ENCODE measurements around the gene SYT7. TPM values are rescaled to one million over a fixed set of nuclear protein-coding genes. Genes with fewer than 3 reads are reported as not detected.

SYT7 gene
- polyA plus RNA-seq (2013), result 42.4 and 42.7 TPM in 2 replicates

GRCh38 chr11:61581030-61581928, at the start of gene SYT7:
TSS of gene SYT7 (minus strand) at chr11:61581076. CDS start at chr11:61580820, 256 bp downstream.
- H3K79me2 ChIP-seq (ENCODE audit: control insufficient read depth, insufficient read depth, low read length, poor library complexity), result peaks cover 11% of the 10 kb centered on the region
- peak within 1 kb of the TSS; percentile 79 for H3K9ac ChIP-seq (ENCODE audit: low read length)
- peak within 1 kb of the TSS; percentile 74 for H3K4me3 ChIP-seq (ENCODE audit: low read depth, low read length)
- H3K18ac ChIP-seq (ENCODE audit: low read length), result peak within 1 kb of the TSS; percentile 82
- H4K12ac ChIP-seq (ENCODE audit: low read depth, low read length), result peak within 1 kb of the TSS; percentile 50
- H3K4me1 ChIP-seq (ENCODE audit: control insufficient read depth in 1 of 2, insufficient read depth in 2 of 2, low read length in 2 of 2), result peaks cover 41 to 54% of the 10 kb centered on the region in 2 experiments
- peak within 1 kb of the TSS; percentile 73 for H3K27ac ChIP-seq (ENCODE audit: low read depth, low read length)
- peaks cover 0 to 2% of the 10 kb centered on the region in 2 experiments for H3K36me3 ChIP-seq (ENCODE audit: control insufficient read depth in 1 of 2, insufficient read depth in 2 of 2, low read length in 2 of 2)
- H2AK5ac ChIP-seq (ENCODE audit: low read length), result peak within 1 kb of the TSS; percentile 95
- peak within 1 kb of the TSS; percentile 93 for H4K91ac ChIP-seq (ENCODE audit: low read depth, low read length)
- H2BK12ac ChIP-seq (ENCODE audit: low read length), result peak within 1 kb of the TSS; percentile 93
- no peak within 1 kb of the TSS for H3K23ac ChIP-seq (ENCODE audit: low read length)
- peaks cover 28% of the 10 kb centered on the region for H3K79me1 ChIP-seq (ENCODE audit: low read length)
- peak within 1 kb of the TSS; percentile 78 for H3K14ac ChIP-seq (ENCODE audit: low read length)
- no peaks in the 10 kb centered on the region for H3K27me3 ChIP-seq (ENCODE audit: insufficient read depth, low read length)
- H4K8ac ChIP-seq (ENCODE audit: low read depth, low read length), result peak within 1 kb of the TSS; percentile 73
- peak within 1 kb of the TSS; percentile 80 for H3K4me2 ChIP-seq (ENCODE audit: low read length)
- peak within 1 kb of the TSS; percentile 91 for H3K4ac ChIP-seq (ENCODE audit: low read depth, low read length)
- H2BK5ac ChIP-seq (ENCODE audit: low read depth, low read length, poor library complexity), result peak within 1 kb of the TSS; percentile 92
- no CpG with 5 or more reads among the region's 96 CpGs for WGBS (ENCODE audit: extremely low coverage, insufficient coverage, insufficient read length)
- peak within 1 kb of the TSS; percentile 77 for H2AFZ ChIP-seq (ENCODE audit: insufficient read depth, low read length, poor library complexity)
- DNase-seq, result peak; percentile 97 to 100
- H3K9me3 ChIP-seq (ENCODE audit: insufficient read depth, low read depth, low read length), result no peaks in the 10 kb centered on the region
- H2BK120ac ChIP-seq (ENCODE audit: insufficient read depth, low read length, poor library complexity), result peak within 1 kb of the TSS; percentile 98

GRCh38 chr11:61630089-61630488, 49.2 kb upstream of the SYT7 start:
- no peak for DNase-seq
- H2BK12ac ChIP-seq (ENCODE audit: low read length), result no peak overlapping the region
- no peak overlapping the region for H3K27ac ChIP-seq (ENCODE audit: low read depth, low read length)
- no peak overlapping the region for H4K12ac ChIP-seq (ENCODE audit: low read depth, low read length)
- no peak overlapping the region for H3K23ac ChIP-seq (ENCODE audit: low read length)
- no peak overlapping the region for H3K18ac ChIP-seq (ENCODE audit: low read length)
- no peaks in the 10 kb centered on the region for H3K27me3 ChIP-seq (ENCODE audit: insufficient read depth, low read length)
- H3K4me3 ChIP-seq (ENCODE audit: low read depth, low read length), result no peak overlapping the region
- peaks cover 17% of the 10 kb centered on the region for H3K79me1 ChIP-seq (ENCODE audit: low read length)
- H3K9ac ChIP-seq (ENCODE audit: low read length), result no peak overlapping the region
- no peaks in the 10 kb centered on the region for H3K9me3 ChIP-seq (ENCODE audit: insufficient read depth, low read depth, low read length)
- no peak overlapping the region for H2BK5ac ChIP-seq (ENCODE audit: low read depth, low read length, poor library complexity)
- no peak overlapping the region for H3K4me2 ChIP-seq (ENCODE audit: low read length)
- H3K14ac ChIP-seq (ENCODE audit: low read length), result no peak overlapping the region
- H3K4me1 ChIP-seq (ENCODE audit: control insufficient read depth in 1 of 2, insufficient read depth in 2 of 2, low read length in 2 of 2), result peaks cover 19 to 20% of the 10 kb centered on the region in 2 experiments
- peaks cover 3% of the 10 kb centered on the region for H3K79me2 ChIP-seq (ENCODE audit: control insufficient read depth, insufficient read depth, low read length, poor library complexity)
- H3K36me3 ChIP-seq (ENCODE audit: control insufficient read depth in 1 of 2, insufficient read depth in 2 of 2, low read length in 2 of 2), result no peaks in the 10 kb centered on the region
- no peak overlapping the region for H2AK5ac ChIP-seq (ENCODE audit: low read length)
- no peak overlapping the region for H3K4ac ChIP-seq (ENCODE audit: low read depth, low read length)
- no peak overlapping the region for H2BK120ac ChIP-seq (ENCODE audit: insufficient read depth, low read length, poor library complexity)
- no CpG with 5 or more reads among the region's 10 CpGs for WGBS (ENCODE audit: extremely low coverage, insufficient coverage, insufficient read length)
- no peak overlapping the region for H4K8ac ChIP-seq (ENCODE audit: low read depth, low read length)
- no peak overlapping the region for H4K91ac ChIP-seq (ENCODE audit: low read depth, low read length)
- H2AFZ ChIP-seq (ENCODE audit: insufficient read depth, low read length, poor library complexity), result no peak overlapping the region

- DNase-seq, result no peak
- no peak overlapping the region for H3K4me3 ChIP-seq (ENCODE audit: low read depth, low read length)
- H3K4me2 ChIP-seq (ENCODE audit: low read length), result no peak overlapping the region
- no peaks in the 10 kb centered on the region for H3K9me3 ChIP-seq (ENCODE audit: insufficient read depth, low read depth, low read length)
- no peak overlapping the region for H3K18ac ChIP-seq (ENCODE audit: low read length)
- H2BK12ac ChIP-seq (ENCODE audit: low read length), result no peak overlapping the region
- no peak overlapping the region for H3K14ac ChIP-seq (ENCODE audit: low read length)
- no peak overlapping the region for H2BK5ac ChIP-seq (ENCODE audit: low read depth, low read length, poor library complexity)
- H2AK5ac ChIP-seq (ENCODE audit: low read length), result no peak overlapping the region
- H2BK120ac ChIP-seq (ENCODE audit: insufficient read depth, low read length, poor library complexity), result no peak overlapping the region
- H3K79me2 ChIP-seq (ENCODE audit: control insufficient read depth, insufficient read depth, low read length, poor library complexity), result peaks cover 3% of the 10 kb centered on the region
- no peak overlapping the region for H3K27ac ChIP-seq (ENCODE audit: low read depth, low read length)
- peaks cover 17% of the 10 kb centered on the region for H3K79me1 ChIP-seq (ENCODE audit: low read length)
- no peak overlapping the region for H4K91ac ChIP-seq (ENCODE audit: low read depth, low read length)
- H3K4me1 ChIP-seq (ENCODE audit: control insufficient read depth in 1 of 2, insufficient read depth in 2 of 2, low read length in 2 of 2), result peaks cover 19 to 20% of the 10 kb centered on the region in 2 experiments
- no peak overlapping the region for H3K4ac ChIP-seq (ENCODE audit: low read depth, low read length)
- no peak overlapping the region for H2AFZ ChIP-seq (ENCODE audit: insufficient read depth, low read length, poor library complexity)
- H3K23ac ChIP-seq (ENCODE audit: low read length), result no peak overlapping the region
- H4K8ac ChIP-seq (ENCODE audit: low read depth, low read length), result no peak overlapping the region
- H3K36me3 ChIP-seq (ENCODE audit: control insufficient read depth in 1 of 2, insufficient read depth in 2 of 2, low read length in 2 of 2), result no peaks in the 10 kb centered on the region
- no peak overlapping the region for H4K12ac ChIP-seq (ENCODE audit: low read depth, low read length)
- WGBS (ENCODE audit: extremely low coverage, insufficient coverage, insufficient read length), result no CpG with 5 or more reads among the region's 18 CpGs
- H3K27me3 ChIP-seq (ENCODE audit: insufficient read depth, low read length), result no peaks in the 10 kb centered on the region
- no peak overlapping the region for H3K9ac ChIP-seq (ENCODE audit: low read length)
Observed at GRCh38 chr11:61629082-61629833, 48.4 kb upstream of the SYT7 start.

GRCh38 chr11:61628662-61628970, 47.7 kb upstream of the SYT7 start:
- H3K14ac ChIP-seq (ENCODE audit: low read length), result no peak overlapping the region
- H3K9me3 ChIP-seq (ENCODE audit: insufficient read depth, low read depth, low read length), result no peaks in the 10 kb centered on the region
- H3K79me1 ChIP-seq (ENCODE audit: low read length), result peaks cover 17% of the 10 kb centered on the region
- H2BK5ac ChIP-seq (ENCODE audit: low read depth, low read length, poor library complexity), result no peak overlapping the region
- H3K9ac ChIP-seq (ENCODE audit: low read length), result no peak overlapping the region
- peaks cover 3% of the 10 kb centered on the region for H3K79me2 ChIP-seq (ENCODE audit: control insufficient read depth, insufficient read depth, low read length, poor library complexity)
- no peak overlapping the region for H3K4ac ChIP-seq (ENCODE audit: low read depth, low read length)
- H2AFZ ChIP-seq (ENCODE audit: insufficient read depth, low read length, poor library complexity), result no peak overlapping the region
- no peak overlapping the region for H4K91ac ChIP-seq (ENCODE audit: low read depth, low read length)
- no peak for DNase-seq
- no peak overlapping the region for H4K12ac ChIP-seq (ENCODE audit: low read depth, low read length)
- H3K27me3 ChIP-seq (ENCODE audit: insufficient read depth, low read length), result no peaks in the 10 kb centered on the region
- no peak overlapping the region for H3K4me3 ChIP-seq (ENCODE audit: low read depth, low read length)
- no peaks in the 10 kb centered on the region for H3K36me3 ChIP-seq (ENCODE audit: control insufficient read depth in 1 of 2, insufficient read depth in 2 of 2, low read length in 2 of 2)
- H2BK12ac ChIP-seq (ENCODE audit: low read length), result no peak overlapping the region
- H3K18ac ChIP-seq (ENCODE audit: low read length), result no peak overlapping the region
- no peak overlapping the region for H2AK5ac ChIP-seq (ENCODE audit: low read length)
- WGBS (ENCODE audit: extremely low coverage, insufficient coverage, insufficient read length), result no CpG with 5 or more reads among the region's 5 CpGs
- H3K23ac ChIP-seq (ENCODE audit: low read length), result no peak overlapping the region
- H2BK120ac ChIP-seq (ENCODE audit: insufficient read depth, low read length, poor library complexity), result no peak overlapping the region
- H3K4me1 ChIP-seq (ENCODE audit: control insufficient read depth in 1 of 2, insufficient read depth in 2 of 2, low read length in 2 of 2), result peaks cover 19 to 20% of the 10 kb centered on the region in 2 experiments
- H4K8ac ChIP-seq (ENCODE audit: low read depth, low read length), result no peak overlapping the region
- H3K27ac ChIP-seq (ENCODE audit: low read depth, low read length), result no peak overlapping the region
- no peak overlapping the region for H3K4me2 ChIP-seq (ENCODE audit: low read length)

Measured in trophoblast cell (in vitro differentiated cells and primary cell).